Kidney (tissue), 14 donors: ENCODE data around the gene CAMK2A. TPM values are rescaled to one million over a fixed set of nuclear protein-coding genes. Genes with fewer than 3 reads are reported as not detected.

ENCODE experiments used
- DNase-seq, 5 donors: peaks; one replicate each; pipeline ENCODE4 v3.0.0-alpha.2; 2013 to 2020
- FAIRE-seq: peaks from 2 replicates; lab custom pipeline; 2012; peaks lifted over from hg19 to GRCh38; lab: Jason Lieb, UNC
- H3K27ac ChIP-seq, 2 donors: one replicate each; pipeline ENCODE4 v1.7.0; 2013; ENCODE audit warnings: low read depth in 2 of 2, low read length in 2 of 2, inconsistent platforms in 1 of 2
- H3K27me3 ChIP-seq: one replicate; pipeline ENCODE4 v1.7.1; 2013; ENCODE audit warnings: low read length, inconsistent platforms; ENCODE audit not compliant: control insufficient read depth, insufficient read depth
- H3K36me3 ChIP-seq, 3 donors: one replicate each; pipeline versions ENCODE4 v1.7.0 to v1.7.1; 2013; ENCODE audit warnings: low read length in 3 of 3, control low read depth in 1 of 3, inconsistent platforms in 1 of 3; ENCODE audit not compliant: insufficient read depth in 3 of 3, control insufficient read depth in 2 of 3
- H3K4me1 ChIP-seq, 3 donors: one replicate each; pipeline versions ENCODE4 v1.7.0 to v1.7.1; 2013; ENCODE audit warnings: low read length in 3 of 3, inconsistent platforms in 1 of 3, low read depth in 1 of 3; ENCODE audit not compliant: control insufficient read depth in 2 of 3, insufficient read depth in 2 of 3
- H3K4me3 ChIP-seq, 3 donors: one replicate each; pipeline versions ENCODE4 v1.7.0 to v1.8.1; 2013; ENCODE audit warnings: low read length in 3 of 3, control low read depth in 1 of 3, inconsistent platforms in 1 of 3
- H3K9ac ChIP-seq, 3 donors: one replicate each; pipeline versions ENCODE4 v1.7.0 to v1.7.1; 2013; ENCODE audit warnings: low read length in 3 of 3, control low read depth in 1 of 3, inconsistent platforms in 1 of 3
- H3K9me3 ChIP-seq, 3 donors: one replicate each; pipeline versions ENCODE4 v1.7.0 to v1.7.1; 2013; ENCODE audit warnings: low read length in 3 of 3, control low read depth in 1 of 3, inconsistent platforms in 1 of 3; ENCODE audit not compliant: control insufficient read depth in 2 of 3, insufficient read depth in 1 of 3
- intact Hi-C: fragments of 100-400 bp; cut with DNase I; formaldehyde crosslinking; loops from one replicate; pipeline ENCODE4 v1.11.1; 2022
- polyA plus RNA-seq: library from polyadenylated mRNA; stranded (reverse); fragments of 350-450 nt; fragmentation: Illumina TruSeq; extraction: RNeasy Lipid Tissue Mini Kit (QIAGEN cat#74804); gene quantifications from one replicate; pipeline ENCODE4 v1.2.3, GENCODE V29; 2014; ENCODE audit warnings: low read depth, low replicate concordance; ENCODE audit not compliant: insufficient read depth
- total RNA-seq: library from RNA; stranded (reverse); fragmentation: NEBNext Ultra II Directional; extraction: Animal tissue kit (Norgen Biotek cat#: 25700); gene quantifications from one replicate; pipeline ENCODE4 v1.2.1, GENCODE V29; 2021
- TF ChIP-seq, protein P1 (sequence below): IDR thresholded peaks from 3 replicates; pipeline ENCODE4 v1.5.1; 2012; ENCODE audit warnings: mild to moderate bottlenecking, moderate library complexity, borderline replicate concordance; ENCODE audit not compliant: insufficient read depth; ENCODE audit errors: extremely low read depth
- donor health status: control.
- donor health status: control.
- donor health status: control.
- donor health status: control.
- donor health status: control.
- donor health status: DM: yes; HTN: yes; CAD: no.
- donor health status: Normal renal cell carcinoma (clear cell type).

CAMK2A gene
- total and polyA plus RNA-seq, 2 donors from 2014 or later = 0.28 to 0.90 TPM

DNA sequence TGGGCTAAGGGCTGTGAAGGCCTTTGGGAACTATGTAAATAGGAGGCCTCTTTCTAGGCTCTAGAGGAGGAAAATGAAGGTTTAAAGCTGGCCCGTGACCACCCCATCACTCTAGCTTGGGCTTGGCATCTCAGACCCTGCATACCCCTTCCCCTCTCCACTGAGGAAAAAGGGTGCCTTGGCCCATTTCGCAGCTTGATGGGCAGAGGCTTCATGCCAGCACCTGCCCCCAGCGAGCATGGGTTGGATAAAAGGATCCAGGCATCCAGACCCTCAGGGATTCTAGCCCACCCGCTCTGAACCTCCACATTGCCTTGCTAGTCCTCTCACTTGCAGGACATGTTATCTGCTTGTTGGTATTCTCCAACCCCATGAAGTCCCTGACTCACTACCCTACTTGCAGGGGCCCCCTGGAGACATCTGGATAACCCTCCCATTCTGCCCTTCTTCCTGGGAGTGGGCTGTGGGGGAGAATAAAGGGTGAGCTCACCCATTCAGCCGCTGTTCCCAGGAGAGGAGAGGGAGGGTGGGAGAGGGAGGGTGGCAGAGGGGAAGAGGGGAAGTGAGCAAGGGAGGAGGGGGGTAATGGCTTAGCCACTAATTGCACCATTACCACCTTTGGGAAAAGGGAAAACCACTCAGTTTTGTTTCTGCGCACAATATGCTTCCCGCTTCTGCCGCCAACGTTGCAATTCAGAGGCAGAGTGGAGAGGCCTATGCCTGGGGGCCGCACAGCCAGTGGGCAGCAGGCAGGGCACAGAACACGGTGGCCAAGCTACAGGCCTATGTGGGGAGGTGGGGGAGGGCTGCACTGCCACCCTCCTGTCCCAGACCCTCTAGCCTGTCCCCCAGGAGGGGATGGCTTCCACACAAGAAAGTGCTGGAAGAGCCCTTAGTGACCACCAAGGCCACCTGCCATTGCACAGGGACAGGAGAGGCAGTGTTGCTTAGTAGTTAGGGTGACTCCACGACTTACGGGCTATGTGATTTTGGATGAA, 2.1 kb upstream of the CAMK2A start:
- FAIRE-seq = no peak
- Histone ChIP-seq H3K4me3 (no peak overlapping the region), H3K4me1 (peaks cover 0 to 7% (median 0%) of the 10 kb centered on the region in 3 donors), H3K9me3 (no peaks in the 10 kb centered on the region), H3K36me3 (no peaks in the 10 kb centered on the region), H3K9ac (no peak overlapping the region), H3K27me3 (no peaks in the 10 kb centered on the region), H3K27ac (no peak overlapping the region)
- DNase-seq = peak in 1 of 5 donors; percentile 23
- intact Hi-C loops = no loop called here
- TF ChIP-seq, protein P1, sequence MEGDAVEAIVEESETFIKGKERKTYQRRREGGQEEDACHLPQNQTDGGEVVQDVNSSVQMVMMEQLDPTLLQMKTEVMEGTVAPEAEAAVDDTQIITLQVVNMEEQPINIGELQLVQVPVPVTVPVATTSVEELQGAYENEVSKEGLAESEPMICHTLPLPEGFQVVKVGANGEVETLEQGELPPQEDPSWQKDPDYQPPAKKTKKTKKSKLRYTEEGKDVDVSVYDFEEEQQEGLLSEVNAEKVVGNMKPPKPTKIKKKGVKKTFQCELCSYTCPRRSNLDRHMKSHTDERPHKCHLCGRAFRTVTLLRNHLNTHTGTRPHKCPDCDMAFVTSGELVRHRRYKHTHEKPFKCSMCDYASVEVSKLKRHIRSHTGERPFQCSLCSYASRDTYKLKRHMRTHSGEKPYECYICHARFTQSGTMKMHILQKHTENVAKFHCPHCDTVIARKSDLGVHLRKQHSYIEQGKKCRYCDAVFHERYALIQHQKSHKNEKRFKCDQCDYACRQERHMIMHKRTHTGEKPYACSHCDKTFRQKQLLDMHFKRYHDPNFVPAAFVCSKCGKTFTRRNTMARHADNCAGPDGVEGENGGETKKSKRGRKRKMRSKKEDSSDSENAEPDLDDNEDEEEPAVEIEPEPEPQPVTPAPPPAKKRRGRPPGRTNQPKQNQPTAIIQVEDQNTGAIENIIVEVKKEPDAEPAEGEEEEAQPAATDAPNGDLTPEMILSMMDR = no peak

- Histone ChIP-seq H3K27me3 (no peaks in the 10 kb centered on the region), H3K27ac (no peak overlapping the region), H3K9me3 (no peaks in the 10 kb centered on the region), H3K9ac (no peak overlapping the region), H3K36me3 (no peaks in the 10 kb centered on the region), H3K4me1 (no peaks in the 10 kb centered on the region), H3K4me3 (no peak overlapping the region)
- FAIRE-seq (no peak), DNase-seq (no peak)
- intact Hi-C loops = no loop called here
- TF ChIP-seq, protein P1 = no peak
These were observed 782 bp downstream of the CAMK2A start for GRCh38 chr5:150288791-150289190.

- TF ChIP-seq, protein P1 = no peak
- Histone ChIP-seq H3K9me3 (no peaks in the 10 kb centered on the region), H3K36me3 (no peaks in the 10 kb centered on the region), H3K27me3 (no peaks in the 10 kb centered on the region), H3K4me1 (no peaks in the 10 kb centered on the region), H3K27ac (no peak overlapping the region), H3K4me3 (no peak overlapping the region), H3K9ac (no peak overlapping the region)
- intact Hi-C loops = no loop called here
- DNase-seq (peak in 1 of 5 donors; percentile 39), FAIRE-seq (no peak)
These were observed 1.2 kb downstream of the CAMK2A start for GRCh38 chr5:150288361-150288760.
